Endothelial cell of hepatic sinusoid (primary cell): ENCODE results near the gene CDK5RAP3.
"Not testable (repeated sequence)": the region's sequence is repeated elsewhere in the genome, so short reads cannot be mapped to it uniquely, and the experiment has no call there.

Source experiments
- in situ Hi-C: cut with HindIII; loops from 2 replicates; pipeline ENCODE4 v1.10.0; 2017; ENCODE audit warnings: low sequenced_read_pairs

The CDK5RAP3 gene

GRCh38 chr17:47969930-47970724 lies 786 bp upstream of the CDK5RAP3 start:
- in situ Hi-C loops = no loop called here

DNA sequence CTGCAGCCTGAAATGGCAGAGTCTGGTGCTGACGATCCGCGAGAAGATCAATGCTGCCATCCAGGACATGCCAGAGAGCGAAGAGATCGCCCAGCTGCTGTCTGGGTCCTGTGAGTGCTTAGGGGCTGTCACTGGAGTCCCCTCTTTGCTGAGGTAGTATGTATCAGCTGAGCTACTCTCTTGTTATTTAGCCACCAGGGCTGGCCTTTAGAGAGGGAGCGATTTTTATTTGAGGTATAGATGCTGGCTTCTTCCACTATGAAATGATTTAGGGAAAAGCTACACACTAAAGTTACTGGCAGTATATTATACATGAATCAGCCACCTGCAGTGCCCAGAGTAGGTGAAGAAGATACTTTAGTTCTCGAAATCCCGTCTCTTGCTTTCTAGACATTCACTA lies 2.6 kb downstream of the CDK5RAP3 start:
- in situ Hi-C loops = no loop called here

- in situ Hi-C loops = no loop called here
Observed at GRCh38 chr17:47975189-47975822, 4.4 kb downstream of the CDK5RAP3 start.

DNA sequence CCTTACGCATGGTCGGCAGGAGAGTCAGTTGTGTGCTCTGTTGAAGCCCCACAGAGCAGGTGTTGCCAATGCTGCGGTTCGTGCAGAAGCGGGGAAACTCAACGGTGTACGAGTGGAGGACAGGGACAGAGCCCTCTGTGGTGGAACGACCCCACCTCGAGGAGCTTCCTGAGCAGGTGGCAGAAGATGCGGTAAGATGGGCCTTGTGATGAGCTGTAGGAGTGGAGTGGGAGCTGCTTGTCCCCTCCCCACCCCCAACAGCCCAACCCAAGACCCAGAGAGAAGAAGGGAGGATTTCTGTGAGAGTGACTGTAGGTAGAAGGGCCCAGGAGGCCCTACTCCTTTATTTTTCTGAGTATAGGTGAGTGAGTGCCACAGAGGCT lies 4.9 kb downstream of the CDK5RAP3 start:
- in situ Hi-C loops = no loop called here

GRCh38 chr17:47978324-47978723 lies 7.4 kb downstream of the CDK5RAP3 start:
- in situ Hi-C loops = no loop called here

- in situ Hi-C loops = no loop called here
Observed at GRCh38 chr17:47980541-47980940, 9.6 kb downstream of the CDK5RAP3 start.

- in situ Hi-C loops = no loop called here
Observed at GRCh38 chr17:47981462-47981861, 10.5 kb downstream of the CDK5RAP3 start.

GRCh38 chr17:47982091-47982617 lies 11.2 kb downstream of the CDK5RAP3 start:
- in situ Hi-C loops = no loop called here

GRCh38 chr17:47982645-47983390 lies 11.9 kb downstream of the CDK5RAP3 start:
- in situ Hi-C loops = no loop called here

DNA sequence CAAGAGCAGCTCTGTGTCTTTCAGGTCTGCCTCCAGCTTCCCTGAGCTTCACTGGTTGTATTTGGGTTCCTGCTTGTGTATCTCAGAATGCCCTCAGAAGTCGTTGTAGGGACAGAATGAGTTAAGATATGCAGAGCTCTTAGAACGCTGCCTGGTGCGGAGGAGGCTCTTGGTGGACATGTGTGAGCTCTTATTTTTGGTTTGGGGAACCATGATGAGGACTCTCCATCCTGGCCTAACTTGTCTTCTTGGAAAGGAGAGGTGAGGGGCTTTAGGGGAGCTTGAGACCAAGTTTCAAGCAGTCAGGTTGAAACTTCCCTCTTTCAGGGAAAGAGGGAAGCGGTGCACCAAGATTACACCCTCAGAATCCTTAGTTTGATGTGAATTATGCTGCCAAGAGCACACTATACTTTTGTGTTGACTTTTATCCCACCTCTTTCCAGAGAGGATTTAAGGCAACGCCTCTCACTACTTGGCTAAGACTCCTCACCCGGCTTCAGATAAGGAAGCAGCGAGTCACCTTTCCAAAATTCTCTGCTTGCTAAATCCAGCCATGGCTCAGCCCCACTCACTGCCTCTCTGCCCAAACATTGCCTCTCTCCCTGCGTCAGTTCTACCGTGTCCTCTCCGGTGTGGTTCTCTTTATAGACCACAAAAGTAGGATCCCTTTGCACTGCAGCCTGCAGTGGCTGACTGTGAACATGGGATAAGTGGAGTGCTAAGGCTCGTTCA lies 12.7 kb downstream of the CDK5RAP3 start:
- in situ Hi-C loops = no loop called here

DNA sequence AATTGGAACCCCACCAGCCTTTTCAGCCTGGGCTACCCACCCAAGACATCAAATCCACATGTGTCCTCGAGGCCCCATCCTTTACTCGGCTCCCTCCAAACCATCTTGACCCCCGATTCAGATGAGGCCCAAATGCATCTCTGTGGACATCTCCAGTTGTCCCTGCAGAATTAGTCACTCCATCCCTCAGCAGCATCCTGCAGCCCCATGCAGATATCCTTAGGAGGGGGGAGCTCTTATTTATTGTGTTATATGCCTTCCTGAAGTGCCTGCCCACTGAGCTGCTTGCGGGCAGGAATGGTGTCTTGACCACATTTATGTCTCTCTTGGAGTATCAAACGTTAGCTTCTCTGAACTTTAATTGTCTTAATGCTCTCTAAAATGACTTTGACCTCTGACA lies 15.6 kb downstream of the CDK5RAP3 start:
- in situ Hi-C loops = no loop called here

- in situ Hi-C loops = no loop called here
Observed at GRCh38 chr17:47987240-47987835, 16.4 kb downstream of the CDK5RAP3 start.

DNA sequence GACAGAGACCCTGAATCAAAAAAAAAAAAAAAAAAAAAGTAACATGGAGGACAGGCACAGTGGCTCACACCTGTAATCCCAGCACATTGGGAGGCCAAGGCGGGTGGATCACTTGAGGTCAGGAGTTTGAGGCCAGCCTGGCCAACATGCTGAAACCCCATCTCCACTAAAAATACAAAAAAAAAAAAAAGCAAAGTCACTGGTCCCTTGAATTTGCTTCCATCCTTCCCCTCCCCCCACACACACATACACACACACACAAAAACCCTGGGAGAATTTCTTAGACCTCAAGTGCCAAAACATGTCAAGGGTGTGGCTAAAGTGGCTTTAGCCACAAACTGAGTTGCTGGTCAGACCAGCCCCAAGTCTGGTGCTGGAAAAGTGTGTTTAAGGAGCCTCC lies 17.5 kb downstream of the CDK5RAP3 start:
- in situ Hi-C loops = not testable (repeated sequence)

DNA sequence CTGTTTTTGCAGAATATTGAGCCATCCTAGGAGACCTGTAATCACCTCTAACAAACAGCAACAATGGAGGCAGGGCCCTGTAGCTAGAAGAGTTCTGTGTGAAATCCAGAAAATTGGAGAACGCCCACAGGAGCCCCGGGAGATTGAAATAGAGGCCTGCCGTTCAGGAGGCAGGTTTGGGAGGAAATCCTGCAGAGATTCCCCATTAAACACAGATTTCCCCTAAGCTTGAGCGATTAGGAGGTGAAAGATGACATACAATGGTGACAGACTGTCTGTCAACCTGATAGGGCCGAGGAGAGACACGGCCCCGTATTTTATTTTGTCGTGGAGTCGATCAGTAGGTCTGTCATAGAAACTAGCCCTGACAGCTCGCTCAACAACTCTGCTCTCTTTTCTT lies 18.2 kb downstream of the CDK5RAP3 start:
- in situ Hi-C loops = no loop called here

GRCh38 chr17:47989700-47990099 lies 18.8 kb downstream of the CDK5RAP3 start:
- in situ Hi-C loops = loop anchor here (5.0 kb wide), 1 partner anchor 47 kb away; the partner anchor contains the start of gene PNPO

DNA sequence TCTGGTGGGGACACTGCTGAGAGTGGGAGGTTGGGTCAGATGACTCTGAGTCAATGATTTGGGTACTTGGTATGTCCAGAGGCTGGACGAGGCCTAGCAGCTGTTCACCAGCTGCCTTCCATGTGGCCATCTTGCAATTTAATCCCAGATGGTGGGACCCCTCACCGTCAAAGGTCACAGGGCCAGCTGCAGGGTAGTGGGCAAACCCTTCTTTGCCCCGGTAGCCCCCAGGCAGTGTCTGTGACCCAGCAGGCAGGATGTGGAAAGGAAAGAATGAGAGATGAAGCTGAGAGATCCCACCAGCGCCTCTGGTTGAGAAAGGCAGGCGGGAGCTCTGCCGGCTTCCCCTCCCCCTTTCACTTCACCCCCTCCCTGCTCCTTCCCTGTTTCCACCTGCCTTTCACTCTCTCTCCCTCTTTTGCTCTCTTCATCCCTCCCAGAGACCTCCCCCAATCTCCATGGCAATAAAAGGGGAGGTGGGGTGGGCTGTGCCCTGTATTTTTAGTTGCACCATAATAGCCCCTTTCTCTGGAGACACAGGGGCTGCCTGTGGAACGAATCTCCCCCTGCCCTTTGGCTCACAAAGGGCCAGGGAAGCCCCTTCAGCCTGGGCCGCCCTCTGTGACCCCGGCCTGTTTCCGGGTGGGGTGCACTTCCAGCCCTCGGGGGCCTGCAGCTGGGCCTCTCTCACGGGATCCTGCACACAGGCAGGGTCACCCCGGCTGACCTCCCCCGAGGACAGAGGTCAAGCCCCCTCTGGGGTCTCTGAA lies 20.2 kb downstream of the CDK5RAP3 start:
- in situ Hi-C loops = loop anchor here (5.0 kb wide), 1 partner anchor 49 kb away; the partner anchor contains the start of gene PNPO

DNA sequence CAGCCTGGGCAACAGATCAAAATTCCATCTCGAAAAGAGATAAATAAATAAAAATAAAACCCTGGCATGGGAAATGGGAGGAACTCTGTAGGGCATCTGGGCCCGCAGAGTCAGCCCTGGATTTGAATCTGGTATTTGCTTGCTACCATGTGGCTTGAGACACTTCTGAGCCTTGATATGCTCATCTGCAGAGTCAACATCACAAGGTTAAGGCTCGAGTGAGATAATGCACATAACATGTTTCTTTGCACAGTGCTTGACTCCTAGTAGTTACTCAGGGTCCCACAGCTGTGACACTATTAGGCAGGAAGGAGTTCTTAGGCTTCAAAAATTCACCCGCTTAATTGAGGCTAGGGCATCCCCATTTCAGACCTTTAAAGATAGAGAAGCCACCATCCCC lies 21.3 kb downstream of the CDK5RAP3 start:
- in situ Hi-C loops = loop anchor here (5.0 kb wide), 1 partner anchor 50 kb away; the partner anchor contains the start of gene PNPO

DNA sequence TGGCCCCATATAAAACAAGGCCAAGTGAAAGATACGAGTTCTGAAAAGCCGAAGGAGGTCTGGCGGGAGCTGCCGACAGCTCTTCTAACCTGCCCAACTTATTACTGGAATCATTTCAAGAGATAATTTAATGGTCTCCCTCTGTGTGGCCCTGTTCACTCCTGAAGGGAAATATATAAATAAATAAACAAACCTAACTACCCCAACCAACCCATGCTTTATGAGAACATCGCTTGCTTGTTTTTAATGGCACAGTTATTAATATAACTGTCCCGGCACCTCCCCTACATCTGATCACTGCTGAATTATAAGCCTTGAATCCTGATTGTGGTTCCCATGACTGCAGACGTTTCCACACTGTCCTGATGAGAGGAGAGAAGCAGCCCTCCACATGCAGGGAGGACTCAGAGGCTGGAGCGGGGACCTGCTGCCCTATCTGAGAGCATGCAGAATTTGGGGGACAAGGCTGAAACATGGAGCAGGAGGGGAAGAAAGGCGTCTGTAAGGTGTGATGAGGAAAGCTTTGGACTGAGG lies 22.2 kb downstream of the CDK5RAP3 start:
- in situ Hi-C loops = loop anchor here (5.0 kb wide), 1 partner anchor 51 kb away; the partner anchor contains the start of gene PNPO

DNA sequence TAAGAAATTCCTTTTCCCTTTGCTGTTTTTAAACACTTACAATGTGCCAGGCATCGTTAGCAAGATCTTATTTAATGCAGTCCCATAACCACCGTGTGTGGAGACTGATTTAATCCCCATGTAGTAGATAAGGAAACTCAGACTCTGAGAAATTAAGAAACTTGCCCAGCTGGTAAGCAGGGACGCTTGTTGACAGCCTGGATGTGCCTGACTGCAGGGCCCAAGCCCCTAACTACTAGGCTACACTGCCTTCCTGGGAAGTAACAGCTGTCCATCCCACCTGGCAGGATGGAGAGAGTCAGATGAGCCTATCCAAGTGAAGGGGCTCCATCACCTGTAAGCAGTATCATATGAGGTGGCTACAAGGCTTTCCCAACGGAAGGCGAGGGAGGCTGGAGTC lies 23.1 kb downstream of the CDK5RAP3 start:
- in situ Hi-C loops = loop anchor here (5.0 kb wide), 1 partner anchor 52 kb away; the partner anchor contains the start of gene PNPO
